GM19468 (cell line): ENCODE results near the gene FAM25A.
"Not testable (repeated sequence)": the region's sequence is repeated elsewhere in the genome, so short reads cannot be mapped to it uniquely, and the experiment has no call there.

Experiments
- ATAC-seq: cut with Tn5 transposase; IDR thresholded peaks from one replicate; pipeline ENCODE4 v1.9.1; 2021; ENCODE audit warnings: mild to moderate bottlenecking, moderate library complexity, moderate number of reproducible peaks; ENCODE audit not compliant: unreplicated experiment; ENCODE audit errors: extremely low read depth

Gene FAM25A

GRCh38 chr10:87009134-87009696 is 10.9 kb upstream of the FAM25A start:
- ATAC-seq, result not testable (repeated sequence)

GRCh38 chr10:87013528-87013927 is 6.6 kb upstream of the FAM25A start:
- not testable (repeated sequence) for ATAC-seq

GRCh38 chr10:87014986-87015716 is 4.9 kb upstream of the FAM25A start:
- ATAC-seq, result not testable (repeated sequence)

GRCh38 chr10:87018127-87018526 is 2.0 kb upstream of the FAM25A start:
- ATAC-seq, result not testable (repeated sequence)

- not testable (repeated sequence) for ATAC-seq
Measured at GRCh38 chr10:87019066-87019465, 1.0 kb upstream of the FAM25A start.

GRCh38 chr10:87019504-87019903 is 590 bp upstream of the FAM25A start:
- ATAC-seq, result not testable (repeated sequence)

GRCh38 chr10:87025285-87025958 is 5.3 kb downstream of the FAM25A start:
- ATAC-seq, result not testable (repeated sequence)

GRCh38 chr10:87026747-87027508 is 6.8 kb downstream of the FAM25A start:
- ATAC-seq, result not testable (repeated sequence)

GRCh38 chr10:87030419-87030818 is 10.3 kb downstream of the FAM25A start:
- not testable (repeated sequence) for ATAC-seq

- ATAC-seq, result no peak
Measured at GRCh38 chr10:87030912-87031635, 11.0 kb downstream of the FAM25A start.

- no peak for ATAC-seq
Measured at GRCh38 chr10:87036623-87037022, 16.5 kb downstream of the FAM25A start.

- no peak for ATAC-seq
Measured at GRCh38 chr10:87038286-87038717, 18.2 kb downstream of the FAM25A start.

GRCh38 chr10:87038786-87039185 is 18.7 kb downstream of the FAM25A start:
- no peak for ATAC-seq

- not testable (repeated sequence) for ATAC-seq
Measured at GRCh38 chr10:87043579-87043978, 23.5 kb downstream of the FAM25A start.

- no peak for ATAC-seq
Measured at GRCh38 chr10:87045434-87045938, 25.4 kb downstream of the FAM25A start.

- no peak for ATAC-seq
Measured at GRCh38 chr10:87053111-87053510, 33.0 kb downstream of the FAM25A start.

GRCh38 chr10:87053577-87054181 is 33.6 kb downstream of the FAM25A start:
- no peak for ATAC-seq

- no peak for ATAC-seq
Measured at GRCh38 chr10:87054373-87055295, 34.5 kb downstream of the FAM25A start.
